Measurements from ENCODE around the gene PDIK1L. TPM values are rescaled to one million over a fixed set of nuclear protein-coding genes. Genes with fewer than 3 reads are reported as not detected.

Gene PDIK1L
- total RNA-seq, 1 experiment from 2014 or later: 11.9 TPM

GRCh38 chr1:26162220-26162709, 50.6 kb downstream of the PDIK1L start:
- TF ChIP-seq CTCF (IDR thresholded peaks at IDR 0.05; ENCODE audit: unreplicated experiment): no peak
- no peaks in the 10 kb centered on the region for H3K4me1 Mint-ChIP-seq (ENCODE audit: low read depth, unreplicated experiment)
- BruUV-seq (replicated peaks): no TSS peak
- intact Hi-C loops (cut with micrococcal nuclease; ENCODE audit: unreplicated experiment): loop anchor here (5.0 kb wide), 1 partner anchor 55 kb away; no protein-coding TSS in a partner anchor
- CTCF ChIA-PET: interaction anchor here (0.6 kb wide), 1 partner anchor 71 kb away, joined by 3 read pairs; the partner anchor contains the start of gene CEP85
- H3K4me3 Mint-ChIP-seq (ENCODE audit: low read depth, unreplicated experiment): peak overlapping the region; percentile 67
- H3K36me3 Mint-ChIP-seq (ENCODE audit: insufficient read depth, unreplicated experiment): peaks cover 11% of the 10 kb centered on the region
- H3K27ac Mint-ChIP-seq (ENCODE audit: unreplicated experiment): peak overlapping the region; percentile 21
- no peaks in the 10 kb centered on the region for H3K9me3 Mint-ChIP-seq (ENCODE audit: low read depth, unreplicated experiment)
- peaks cover 13% of the 10 kb centered on the region for H3K27me3 Mint-ChIP-seq (ENCODE audit: unreplicated experiment)
- DNase-seq: no peak

GRCh38 chr1:26163684-26164035, 52.0 kb downstream of the PDIK1L start:
- H3K27ac Mint-ChIP-seq (ENCODE audit: unreplicated experiment): no peak overlapping the region
- no TSS peak for BruUV-seq (replicated peaks)
- H3K9me3 Mint-ChIP-seq (ENCODE audit: low read depth, unreplicated experiment): no peaks in the 10 kb centered on the region
- CTCF ChIA-PET: no interaction called here
- no peak for DNase-seq
- H3K4me3 Mint-ChIP-seq (ENCODE audit: low read depth, unreplicated experiment): no peak overlapping the region
- no peaks in the 10 kb centered on the region for H3K4me1 Mint-ChIP-seq (ENCODE audit: low read depth, unreplicated experiment)
- intact Hi-C loops (cut with micrococcal nuclease; ENCODE audit: unreplicated experiment): loop anchor here (5.0 kb wide), 1 partner anchor 56 kb away; no protein-coding TSS in a partner anchor
- peaks cover 11% of the 10 kb centered on the region for H3K36me3 Mint-ChIP-seq (ENCODE audit: insufficient read depth, unreplicated experiment)
- TF ChIP-seq CTCF (IDR thresholded peaks at IDR 0.05; ENCODE audit: unreplicated experiment): no peak
- peaks cover 13% of the 10 kb centered on the region for H3K27me3 Mint-ChIP-seq (ENCODE audit: unreplicated experiment)

- no TSS peak for BruUV-seq (replicated peaks)
- Mint-ChIP-seq H3K4me3 (ENCODE audit: low read depth, unreplicated experiment) (peak overlapping the region; percentile 50), H3K27ac (ENCODE audit: unreplicated experiment) (no peak overlapping the region), H3K4me1 (ENCODE audit: low read depth, unreplicated experiment) (no peaks in the 10 kb centered on the region), H3K27me3 (ENCODE audit: unreplicated experiment) (peaks cover 13% of the 10 kb centered on the region), H3K36me3 (ENCODE audit: insufficient read depth, unreplicated experiment) (peaks cover 11% of the 10 kb centered on the region), H3K9me3 (ENCODE audit: low read depth, unreplicated experiment) (no peaks in the 10 kb centered on the region)
- intact Hi-C loops (cut with micrococcal nuclease; ENCODE audit: unreplicated experiment): loop anchor here (5.0 kb wide), 1 partner anchor 57 kb away; no protein-coding TSS in a partner anchor
- TF ChIP-seq CTCF (IDR thresholded peaks at IDR 0.05; ENCODE audit: unreplicated experiment): peak; percentile 63
- CTCF ChIA-PET: no interaction called here
- peak; percentile 59 for DNase-seq
Measured at GRCh38 chr1:26164036-26164860, 52.6 kb downstream of the PDIK1L start.

- H3K27ac Mint-ChIP-seq (ENCODE audit: unreplicated experiment): no peak overlapping the region
- peaks cover 13% of the 10 kb centered on the region for H3K27me3 Mint-ChIP-seq (ENCODE audit: unreplicated experiment)
Measured at GRCh38 chr1:26164861-26165842, 53.5 kb downstream of the PDIK1L start.

More at GRCh38 chr1:26164861-26165842, 53.5 kb downstream of the PDIK1L start:
- no peaks in the 10 kb centered on the region for H3K4me1 Mint-ChIP-seq (ENCODE audit: low read depth, unreplicated experiment)
- CTCF ChIA-PET: no interaction called here
- H3K36me3 Mint-ChIP-seq (ENCODE audit: insufficient read depth, unreplicated experiment): peaks cover 20% of the 10 kb centered on the region
- no peaks in the 10 kb centered on the region for H3K9me3 Mint-ChIP-seq (ENCODE audit: low read depth, unreplicated experiment)
- no peak for TF ChIP-seq CTCF (IDR thresholded peaks at IDR 0.05; ENCODE audit: unreplicated experiment)
- no TSS peak for BruUV-seq (replicated peaks)
- intact Hi-C loops (cut with micrococcal nuclease; ENCODE audit: unreplicated experiment): loop anchor here (5.0 kb wide), 1 partner anchor 58 kb away; no protein-coding TSS in a partner anchor
- no peak for DNase-seq
- H3K4me3 Mint-ChIP-seq (ENCODE audit: low read depth, unreplicated experiment): peak overlapping the region; percentile 50
